Spleen (tissue), 11 donors: ENCODE measurements around the gene CMAS. TPM values are rescaled to one million over a fixed set of nuclear protein-coding genes. Genes with fewer than 3 reads are reported as not detected.

Experiments used
- DNase-seq: peaks from one replicate; pipeline ENCODE4 v3.0.0-alpha.2; 2020
- H3K27ac ChIP-seq, 8 donors: fragments of 200-600 bp; sonication (generic) in 7 of 8; 1 replicate in 4 of 8; 2 replicates in 4 of 8; pipeline versions ENCODE4 v1.5.0 to v1.8.0; 2016 to 2021; ENCODE audit warnings: inconsistent platforms in 4 of 8, mild to moderate bottlenecking in 4 of 8, moderate library complexity in 1 of 8
- H3K27me3 ChIP-seq, 7 donors: fragments of 200-600 bp; sonication (generic) in 6 of 7; replicated peaks in 1 of 7; 1 replicate in 4 of 7; 2 replicates in 3 of 7; pipeline versions ENCODE4 v1.5.0 to v1.8.0; 2016 to 2021; ENCODE audit warnings: inconsistent platforms in 3 of 7, mild to moderate bottlenecking in 1 of 7
- H3K36me3 ChIP-seq, 6 donors: fragments of 200-600 bp; sonication (generic) in 5 of 6; 1 replicate in 4 of 6; 2 replicates in 2 of 6; pipeline versions ENCODE4 v1.5.0 to v1.8.0; 2016 to 2021; ENCODE audit warnings: inconsistent platforms in 2 of 6
- H3K4me1 ChIP-seq, 6 donors: fragments of 200-600 bp; sonication (generic) in 5 of 6; 1 replicate in 3 of 6; 2 replicates in 3 of 6; pipeline versions ENCODE4 v1.5.0 to v1.8.0; 2016 to 2021; ENCODE audit warnings: inconsistent platforms in 3 of 6
- H3K4me3 ChIP-seq, 8 donors: fragments of 200-600 bp; sonication (generic) in 7 of 8; 1 replicate in 4 of 8; 2 replicates in 4 of 8; pipeline versions ENCODE4 v1.5.0 to v1.8.0; 2016 to 2021; ENCODE audit warnings: inconsistent platforms in 4 of 8, mild to moderate bottlenecking in 4 of 8, moderate library complexity in 2 of 8
- H3K9me3 ChIP-seq, 8 donors: fragments of 200-600 bp; sonication (generic) in 7 of 8; 1 replicate in 4 of 8; 2 replicates in 4 of 8; pipeline versions ENCODE4 v1.5.0 to v1.8.0; 2016 to 2021; ENCODE audit warnings: inconsistent platforms in 4 of 8
- CTCF ChIP-seq, 11 experiments: fragments of 200-600 bp in 7 of 11; fragments of 450-650 bp in 4 of 11; sonication (generic) in 4 of 11; IDR thresholded peaks in 8 of 11; conservative IDR thresholded peaks in 3 of 11; 1 replicate in 7 of 11; 2 replicates in 4 of 11; pipeline versions ENCODE4 v1.4.0 to v1.8.0; 2016 to 2021; ENCODE audit warnings: antibody characterized with exemption in 11 of 11, inconsistent platforms in 4 of 11, mild to moderate bottlenecking in 1 of 11
- POLR2A ChIP-seq, 3 donors: fragments of 450-650 bp; IDR thresholded peaks; one replicate each; pipeline ENCODE4 v1.5.1; 2017; ENCODE audit warnings: antibody characterized with exemption in 3 of 3, mild to moderate bottlenecking in 1 of 3
- POLR2AphosphoS5 ChIP-seq, 3 donors: sonication (generic); formaldehyde crosslinking; IDR thresholded peaks; one replicate each; pipeline ENCODE4 v1.5.1; 2017; ENCODE audit warnings: antibody characterized with exemption in 3 of 3
- WGBS, 5 donors: extraction: QIAGEN DNeasy Blood & Tissue Kit in 3 of 5; methylation state at CpG; one replicate each; pipeline versions ENCODE4 v1.1.5 to v1.1.7; 2013 to 2018; 5-methylcytosine and 5-hydroxymethylcytosine counted together
- intact Hi-C: fragments of 100-400 bp; cut with DNase I; formaldehyde crosslinking; loops from one replicate; pipeline ENCODE4 v1.15.0; 2023; ENCODE audit warnings: low total_unique reads
- polyA plus RNA-seq, 3 donors: library from polyadenylated mRNA; stranded (reverse); fragments of 200-250 nt; gene quantifications; one replicate each; pipeline ENCODE4 v1.2.1, GENCODE V29; 2013
- total RNA-seq, 7 donors: library from RNA; depleted of rRNA in 3 of 7; stranded (reverse); fragments of >200 nt in 3 of 7; fragmentation: NEBNext Ultra II Directional in 4 of 7; extraction: Animal tissue kit (Norgen Biotek cat#: 25700) in 4 of 7; gene quantifications; one replicate each; pipeline versions ENCODE4 v1.1.0 to v1.2.1, GENCODE V29; 2016 to 2021
- donor health status: healthy with polysubstance abuse.
- donor health status: DM: no; HTN: no; CAD: no; lungs with moderate emphysema.
- donor health status: DM: no; HTN: no; CAD: no.
- donor health status: Bipolar disorder and iron deficiency.
- donor health status: healthy.
- donor health status: DM: no; HTN: no; CAD: no.
- donor health status: DM: yes; HTN: yes; CAD: no.

The CMAS gene
- total and polyA plus RNA-seq, 10 donors = 18.7 to 30.7 (median 25.3) TPM

DNA sequence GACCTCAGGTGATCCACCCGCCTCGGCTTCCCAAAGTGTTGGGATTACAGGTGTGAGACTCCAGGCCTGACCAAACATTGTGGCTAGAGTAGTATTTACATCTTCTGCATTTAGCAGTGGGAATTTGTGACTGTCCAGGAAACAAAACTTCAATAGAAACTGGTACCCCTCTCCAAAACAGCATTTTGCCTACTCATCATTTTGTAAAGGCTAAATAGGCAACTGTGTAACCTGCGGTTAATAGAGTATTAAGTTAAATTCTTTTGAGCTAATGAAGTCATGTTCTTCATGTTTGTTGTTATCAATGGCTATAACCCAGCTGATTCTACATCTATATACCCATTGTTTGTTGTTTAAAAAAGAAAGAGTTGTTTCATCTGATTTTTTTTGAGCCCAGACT lies 8.1 kb downstream of the CMAS start:
- intact Hi-C loops = no loop called here
- H3K4me3 ChIP-seq = no peak overlapping the region
- peaks cover 0 to 12% (median 3%) of the 10 kb centered on the region in 6 donors for H3K4me1 ChIP-seq
- no peak for TF ChIP-seq CTCF (IDR thresholded peaks at IDR 0.05 in 8 of 11, conservative IDR thresholded peaks at IDR 0.05 in 3 of 11)
- no peak for TF ChIP-seq POLR2A (IDR thresholded peaks at IDR 0.05)
- no peak for TF ChIP-seq POLR2AphosphoS5 (IDR thresholded peaks at IDR 0.05)
- H3K27me3 ChIP-seq = no peaks in the 10 kb centered on the region
- peaks cover 0 to 45% (median 26%) of the 10 kb centered on the region in 6 donors for H3K36me3 ChIP-seq
- no peak for DNase-seq
- 93 to 99% (median 98%) methylated on average over 3 of the region's 3 CpGs for WGBS, 5 donors
- H3K27ac ChIP-seq = no peak overlapping the region
- H3K9me3 ChIP-seq = no peaks in the 10 kb centered on the region

DNA sequence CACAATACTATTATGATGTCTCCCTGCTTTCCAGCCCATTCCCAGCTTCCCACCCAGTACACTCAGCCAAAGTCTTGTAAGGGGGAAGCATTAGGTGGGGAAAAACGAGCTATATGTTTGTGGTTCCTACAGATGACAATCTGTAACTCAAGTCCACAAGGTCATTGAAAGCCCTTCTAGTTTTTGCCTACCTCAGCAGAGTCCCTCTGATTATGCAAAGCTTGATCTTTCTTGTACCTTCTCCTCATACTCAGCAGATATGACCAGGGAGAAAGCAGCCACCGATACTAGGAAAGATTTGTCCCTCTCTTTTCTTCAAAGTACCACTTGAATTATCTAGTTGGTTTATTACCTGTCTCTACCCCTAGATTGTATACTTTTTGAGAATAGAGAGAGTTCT lies 10.6 kb downstream of the CMAS start:
- Histone ChIP-seq H3K36me3 (peaks cover 0 to 68% (median 39%) of the 10 kb centered on the region in 6 donors), H3K27ac (no peak overlapping the region), H3K27me3 (no peaks in the 10 kb centered on the region), H3K4me1 (no peaks in the 10 kb centered on the region), H3K9me3 (no peaks in the 10 kb centered on the region), H3K4me3 (no peak overlapping the region)
- TF ChIP-seq POLR2AphosphoS5 (IDR thresholded peaks at IDR 0.05) (no peak), CTCF (IDR thresholded peaks at IDR 0.05 in 8 of 11, conservative IDR thresholded peaks at IDR 0.05 in 3 of 11) (no peak), POLR2A (IDR thresholded peaks at IDR 0.05) (no peak)
- intact Hi-C loops = no loop called here
- 82 to 92% (median 84%) methylated on average over 2 of the region's 2 CpGs for WGBS, 5 donors
- no peak for DNase-seq

GRCh38 chr12:22059976-22060647 lies 14.1 kb downstream of the CMAS start:
- H3K4me1 ChIP-seq = no peaks in the 10 kb centered on the region
- no peaks in the 10 kb centered on the region for H3K27me3 ChIP-seq
- no peak overlapping the region for H3K27ac ChIP-seq
- intact Hi-C loops = no loop called here
- TF ChIP-seq POLR2A (IDR thresholded peaks at IDR 0.05) (no peak), CTCF (IDR thresholded peaks at IDR 0.05 in 8 of 11, conservative IDR thresholded peaks at IDR 0.05 in 3 of 11) (no peak), POLR2AphosphoS5 (IDR thresholded peaks at IDR 0.05) (no peak)
- peaks cover 0 to 100% (median 59%) of the 10 kb centered on the region in 6 donors for H3K36me3 ChIP-seq
- WGBS, 5 donors = 55 to 98% (median 89%) methylated on average over 2 of the region's 2 CpGs
- no peak for DNase-seq
- H3K4me3 ChIP-seq = no peak overlapping the region
- no peaks in the 10 kb centered on the region for H3K9me3 ChIP-seq

GRCh38 chr12:22064968-22065367 lies 18.9 kb downstream of the CMAS start:
- H3K36me3 ChIP-seq = peaks cover 0 to 72% (median 42%) of the 10 kb centered on the region in 6 donors
- intact Hi-C loops = no loop called here
- no peaks in the 10 kb centered on the region for H3K27me3 ChIP-seq

More at GRCh38 chr12:22064968-22065367, 18.9 kb downstream of the CMAS start:
- Histone ChIP-seq H3K4me1 (no peaks in the 10 kb centered on the region), H3K9me3 (no peaks in the 10 kb centered on the region), H3K4me3 (no peak overlapping the region), H3K27ac (no peak overlapping the region)
- WGBS, 5 donors = 92 to 97% (median 94%) methylated on average over 4 of the region's 4 CpGs
- DNase-seq = no peak
- TF ChIP-seq CTCF (IDR thresholded peaks at IDR 0.05 in 8 of 11, conservative IDR thresholded peaks at IDR 0.05 in 3 of 11) (no peak), POLR2A (IDR thresholded peaks at IDR 0.05) (no peak), POLR2AphosphoS5 (IDR thresholded peaks at IDR 0.05) (no peak)
